ENCODE measurements around the gene TMEM179.

GRCh38 chr14:104541905-104542465, 62.6 kb downstream of the TMEM179 start:
- TF ChIP-seq CTCF (IDR thresholded peaks at IDR 0.05; ENCODE audit: low read depth, low read length) (no peak), POLR2A (IDR thresholded peaks at IDR 0.05; ENCODE audit: extremely low read depth, insufficient read length) (no peak), MAX (IDR thresholded peaks at IDR 0.05; ENCODE audit: low read depth, low read length) (no peak)
